HT-29 (cell line): ENCODE results near the gene MFSD6L. TPM values are rescaled to one million over a fixed set of nuclear protein-coding genes. Genes with fewer than 3 reads are reported as not detected.

Experiments used
- total RNA-seq: library from RNA; depleted of rRNA; stranded (reverse); fragments of >200 nt; shearing (Covaris generic); gene quantifications from 2 replicates; pipeline ENCODE4 v1.2.3, GENCODE V29; 2014; rRNA removed

The MFSD6L gene
- total RNA-seq, 1 experiment from 2014 or later: not detected

Other genes with a start within 250 kb of the MFSD6L start
- gene MYH10, start 168.6 kb downstream of the MFSD6L start, total RNA-seq: 14.3 and 28.6 TPM in 2 replicates
- not detected in 2 replicates for gene CCDC42, start 54.5 kb downstream of the MFSD6L start, total RNA-seq
- not detected in 2 replicates for gene SPDYE4, start 40.8 kb downstream of the MFSD6L start, total RNA-seq
- not detected in 2 replicates for gene PIK3R6, start 68.3 kb upstream of the MFSD6L start, total RNA-seq
- gene PIK3R5, start 166.3 kb upstream of the MFSD6L start, total RNA-seq: not detected in 2 replicates
- gene NTN1, start 222.1 kb upstream of the MFSD6L start, total RNA-seq: 0.03 and 0.10 TPM in 2 replicates